ENCODE measurements around the gene SGCD.

SGCD gene

DNA sequence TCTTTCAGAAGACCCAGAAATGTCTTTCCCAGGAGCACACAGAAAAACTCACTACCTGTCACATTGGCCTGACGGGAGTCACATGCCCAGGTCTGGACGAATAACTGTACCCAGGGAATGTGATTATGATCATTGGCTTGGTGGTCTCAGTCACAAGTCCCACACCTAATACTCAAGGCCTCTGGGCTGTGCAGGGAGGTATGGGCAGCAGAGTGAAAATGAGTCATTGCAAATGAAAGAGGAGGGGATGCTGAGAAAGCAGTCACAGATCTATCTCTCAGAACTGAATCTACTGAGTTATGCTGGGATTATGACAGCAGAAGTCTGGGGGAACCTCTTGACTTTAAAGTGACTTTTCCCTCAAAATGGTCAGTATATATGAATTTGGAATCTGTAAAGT lies 36.9 kb downstream of the SGCD start:
- no peak for DNase-seq

DNA sequence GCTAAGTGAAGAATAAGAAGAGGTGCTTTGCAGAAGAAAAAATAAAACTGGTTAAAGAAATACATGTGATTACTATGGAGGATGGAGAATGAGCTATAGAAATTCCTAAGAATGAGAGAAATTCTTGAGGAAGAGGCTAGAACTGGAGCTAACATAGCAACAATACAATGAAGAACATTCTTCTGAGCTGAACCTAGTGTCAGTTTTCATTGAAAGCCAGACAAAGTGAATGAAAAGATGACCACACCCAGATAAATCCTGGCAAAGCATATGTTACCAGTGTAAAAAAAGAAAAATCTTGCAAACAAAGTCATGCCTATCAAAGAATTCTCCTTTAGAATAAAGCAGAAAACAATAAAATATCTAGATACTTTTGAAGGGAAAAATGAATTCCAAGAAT lies 39.6 kb downstream of the SGCD start:
- no peak for DNase-seq

DNA sequence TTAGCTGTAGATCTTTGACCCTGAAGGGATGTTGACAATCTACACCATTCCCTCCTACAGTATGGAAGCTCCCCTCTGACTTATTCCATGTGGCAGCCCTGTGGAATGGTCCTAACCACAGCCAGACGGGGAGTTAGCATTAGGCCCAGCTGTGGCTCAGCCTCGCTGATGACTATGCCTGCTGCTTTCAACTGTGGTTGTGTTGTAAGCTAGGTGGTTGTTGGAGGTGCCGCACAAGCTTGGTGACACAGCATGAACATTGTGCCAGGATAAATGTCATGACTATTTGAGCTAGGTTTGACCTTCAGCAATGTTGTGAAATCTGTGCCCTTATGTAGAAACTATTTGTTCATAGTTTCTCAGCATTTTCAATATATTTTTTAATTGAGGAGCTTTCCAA lies 40.6 kb downstream of the SGCD start:
- DNase-seq: no peak

DNA sequence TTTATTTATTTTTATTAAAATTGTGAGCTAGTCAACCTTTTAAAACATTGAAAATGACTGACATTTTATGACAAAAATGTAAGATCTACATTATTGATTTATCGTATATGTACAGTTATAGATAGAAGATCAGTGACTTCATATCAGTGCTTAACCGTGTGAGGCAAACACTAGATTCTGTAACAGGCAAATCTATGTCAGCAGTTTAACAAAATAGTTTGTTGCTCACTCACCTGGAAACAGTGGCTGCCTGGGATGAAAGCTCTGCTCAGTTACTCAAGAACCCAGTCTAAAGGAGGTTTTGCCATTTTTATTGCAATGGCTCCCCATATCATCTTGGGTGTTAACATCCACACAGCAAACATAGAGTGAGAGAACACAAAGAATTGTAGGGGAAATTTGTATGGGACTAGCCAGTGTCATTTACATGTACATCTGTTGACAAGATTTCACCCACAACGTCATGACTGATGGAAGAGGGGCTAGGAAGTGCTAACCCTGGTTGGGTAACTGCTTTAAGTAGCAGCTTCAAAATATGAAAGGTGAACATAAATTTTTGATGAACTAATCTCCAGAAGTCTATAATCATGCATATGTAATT lies 49.0 kb downstream of the SGCD start:
- DNase-seq: no peak

DNA sequence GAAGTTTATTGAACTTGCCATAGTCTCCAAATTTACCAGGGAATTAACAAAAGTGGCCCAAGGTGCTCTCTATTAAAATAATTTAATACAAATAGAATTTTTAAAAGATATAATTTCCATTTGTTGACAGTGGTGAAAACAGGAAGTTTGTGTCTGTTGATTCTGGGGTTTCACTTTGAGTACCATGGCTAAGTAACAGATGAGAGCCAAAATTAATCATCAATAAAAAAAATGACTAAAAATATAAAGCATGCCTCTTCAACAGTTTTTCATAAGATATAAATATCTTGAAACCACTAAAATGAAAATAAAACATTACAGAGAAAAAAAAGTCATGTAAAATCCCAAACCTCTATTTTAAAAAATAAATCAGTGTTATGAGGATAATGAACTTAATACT lies 49.8 kb downstream of the SGCD start:
- no peak for DNase-seq

DNA sequence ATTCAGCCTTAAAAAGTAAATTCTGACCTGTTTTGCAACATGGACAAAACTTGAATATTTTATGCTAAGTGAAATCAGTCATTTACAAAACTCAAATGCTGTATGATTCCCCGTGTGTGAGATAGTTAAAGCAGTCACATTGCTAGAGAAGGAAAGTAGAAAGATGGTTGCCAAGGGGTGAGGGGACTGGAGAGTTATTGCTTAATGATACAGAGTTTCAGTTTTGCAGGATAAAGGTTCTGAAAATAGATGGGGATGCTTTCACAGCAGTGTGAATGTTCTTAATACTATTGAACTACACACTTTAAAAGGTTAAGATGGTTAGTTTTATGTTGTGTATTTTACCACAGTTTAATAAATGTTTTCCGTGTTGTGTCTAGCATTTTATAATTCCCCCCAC lies 51.2 kb downstream of the SGCD start:
- no peak for DNase-seq

DNA sequence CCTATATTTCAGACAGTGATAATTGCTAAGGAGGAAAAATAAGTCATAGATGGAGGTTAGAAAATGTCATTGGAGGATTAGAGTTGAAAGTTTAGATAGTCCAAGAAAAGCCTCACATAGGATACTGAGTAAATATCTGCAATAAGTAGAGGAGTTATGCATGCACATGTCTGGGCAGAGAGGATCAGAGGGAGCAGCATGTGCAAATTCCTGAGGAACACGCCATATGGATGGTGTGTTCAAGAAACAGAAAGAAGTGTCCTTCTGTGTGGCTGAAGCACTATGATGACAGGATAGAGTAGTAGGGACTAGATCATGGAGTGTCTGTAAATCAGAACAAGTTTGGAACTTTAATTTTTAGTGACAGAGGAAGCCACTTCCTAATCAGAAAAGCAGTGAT lies 52.2 kb downstream of the SGCD start:
- DNase-seq: no peak

DNA sequence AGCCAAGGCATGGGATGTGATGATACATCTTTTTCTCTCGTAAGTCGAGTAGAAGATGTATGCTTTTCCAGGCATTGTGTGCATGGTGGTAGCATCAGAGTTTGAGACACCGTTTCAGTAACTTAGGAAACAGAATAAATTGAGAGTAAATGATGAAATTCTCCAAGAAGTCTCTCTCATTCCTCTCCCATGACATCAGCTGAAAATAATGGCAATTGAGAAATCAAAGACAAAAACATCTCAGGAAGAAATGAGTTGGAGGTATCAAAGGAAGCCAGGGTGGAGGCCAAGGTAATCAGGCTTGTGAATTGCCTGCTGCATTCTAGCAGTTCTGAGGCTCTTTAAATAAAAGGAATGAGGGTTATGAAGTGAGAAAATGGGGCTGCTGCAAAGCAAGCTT lies 53.9 kb downstream of the SGCD start:
- DNase-seq: no peak

DNA sequence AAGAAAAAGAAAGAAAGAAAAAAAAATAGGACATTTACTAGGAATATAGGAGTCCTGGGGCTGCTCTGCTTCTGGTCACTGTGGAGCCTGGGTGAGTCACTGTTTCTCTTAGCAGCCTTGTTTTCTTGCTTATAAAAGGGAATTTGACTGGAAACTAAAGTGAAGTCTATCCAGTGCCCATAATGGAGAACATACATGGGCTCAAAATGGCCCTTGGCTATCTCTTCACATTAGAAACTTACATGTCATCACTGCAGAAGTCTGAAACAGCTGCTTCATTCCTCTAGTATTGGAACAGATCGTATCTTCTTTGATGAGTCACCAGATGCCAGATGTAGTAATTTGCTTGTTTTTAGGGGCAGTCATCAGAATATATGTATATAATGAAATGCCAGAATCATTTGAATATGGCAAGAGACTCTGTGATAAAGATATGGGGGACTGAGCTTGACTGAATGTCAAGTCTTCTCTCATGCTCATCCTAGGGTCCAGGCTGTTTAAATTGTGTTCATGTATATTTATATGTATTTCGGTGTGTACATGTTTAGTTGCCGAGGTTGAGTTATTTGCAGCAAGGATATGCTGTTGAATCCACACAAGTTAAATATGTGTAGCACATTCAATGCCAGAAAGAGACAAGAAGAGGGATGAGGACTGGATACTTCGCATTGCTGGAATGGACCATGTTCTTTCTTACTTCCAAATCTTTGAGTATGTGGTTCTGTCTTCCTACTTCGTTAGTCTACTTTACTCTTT lies 56.7 kb downstream of the SGCD start:
- no peak for DNase-seq

DNA sequence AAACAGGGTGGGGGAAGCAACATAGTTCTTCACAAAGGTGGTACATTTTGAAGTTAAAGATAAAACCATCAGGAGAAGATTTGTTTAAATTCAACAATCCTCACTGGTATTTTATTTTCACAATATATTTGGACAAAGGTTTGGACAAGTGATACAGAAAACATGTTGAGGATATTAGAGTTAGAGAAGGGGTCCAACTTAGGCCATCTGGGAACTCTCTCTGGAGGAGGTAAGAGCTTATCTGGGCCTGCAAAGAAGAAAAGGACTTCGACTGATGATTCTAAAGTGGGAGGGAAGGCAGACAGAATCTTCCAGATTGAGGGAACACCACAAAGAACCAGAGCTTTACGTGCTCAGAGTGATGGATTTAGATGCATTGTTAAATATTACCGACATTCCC lies 58.5 kb downstream of the SGCD start:
- no peak for DNase-seq

DNA sequence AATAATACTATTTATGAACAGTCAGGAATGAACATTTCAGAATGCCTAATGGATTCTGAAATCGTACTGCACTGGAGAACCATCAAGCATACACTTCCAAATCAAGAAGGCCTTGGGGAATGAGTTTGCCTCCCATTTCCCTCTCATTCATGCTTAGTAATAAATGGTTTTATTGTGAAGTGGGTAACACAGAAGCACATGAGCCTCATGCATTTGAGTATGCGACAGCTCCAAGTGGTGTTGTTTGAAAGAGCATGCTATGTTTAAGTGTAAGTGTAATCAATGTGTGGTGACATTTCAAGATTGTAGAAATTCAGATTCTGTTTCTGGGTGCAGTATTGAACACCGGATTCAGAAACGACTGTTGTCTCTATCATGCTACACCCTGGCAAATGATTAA lies 60.0 kb downstream of the SGCD start:
- no peak for DNase-seq

DNA sequence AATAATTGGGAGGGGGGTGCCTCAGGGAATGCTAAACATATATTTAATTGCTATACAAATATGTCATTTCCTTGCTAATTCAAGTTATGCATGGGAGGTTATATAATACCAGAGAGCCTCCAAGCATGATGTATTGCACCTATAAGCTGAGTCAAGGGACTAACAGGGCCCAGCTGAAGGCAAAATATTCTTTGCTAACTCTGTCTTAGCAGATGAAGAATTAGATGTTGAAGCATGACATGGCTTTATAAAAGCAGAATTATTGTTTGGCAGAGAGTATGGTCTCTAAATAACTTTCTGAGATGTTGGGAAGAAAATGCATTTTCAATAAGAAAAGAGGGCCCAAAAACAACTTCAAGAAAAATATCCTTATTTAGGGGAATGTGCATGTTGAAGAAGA lies 60.4 kb downstream of the SGCD start:
- no peak for DNase-seq

DNA sequence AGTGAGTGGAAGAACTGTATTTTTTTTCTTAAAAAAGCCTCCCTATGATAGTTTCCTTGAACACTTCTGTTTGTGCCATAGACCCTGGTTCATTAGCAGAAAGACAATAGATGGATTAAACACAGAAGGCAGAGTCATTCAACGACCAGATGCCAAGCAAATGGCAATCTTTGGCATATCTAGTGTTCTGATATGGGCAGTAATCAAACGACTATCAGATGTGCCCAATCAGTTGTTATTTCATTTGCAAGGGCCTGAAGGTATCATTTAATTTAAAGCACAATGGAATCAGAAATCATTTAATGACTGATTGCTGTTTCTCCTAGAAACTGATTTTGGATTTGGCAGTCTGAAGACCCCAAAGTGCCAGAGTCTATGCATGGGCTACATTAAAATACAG lies 61.3 kb downstream of the SGCD start:
- DNase-seq: no peak

DNA sequence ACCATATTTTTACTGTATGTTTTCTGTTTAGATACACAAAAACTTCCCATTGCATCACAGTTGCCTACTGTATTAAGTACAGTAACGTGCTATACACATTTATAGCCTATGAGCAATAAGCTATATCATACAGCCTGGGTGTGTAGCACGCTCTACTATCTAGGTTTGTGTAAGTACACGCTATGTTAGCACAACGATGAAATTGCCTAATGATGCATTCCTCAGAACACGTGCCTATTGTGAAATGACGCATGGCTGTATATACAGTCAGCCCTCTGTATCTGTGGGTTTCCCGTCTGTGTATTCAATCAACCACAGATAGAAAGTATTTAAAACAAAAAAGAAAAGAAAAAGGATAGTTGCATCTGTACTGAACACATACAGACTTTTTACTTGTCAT lies 64.2 kb downstream of the SGCD start:
- DNase-seq: no peak

DNA sequence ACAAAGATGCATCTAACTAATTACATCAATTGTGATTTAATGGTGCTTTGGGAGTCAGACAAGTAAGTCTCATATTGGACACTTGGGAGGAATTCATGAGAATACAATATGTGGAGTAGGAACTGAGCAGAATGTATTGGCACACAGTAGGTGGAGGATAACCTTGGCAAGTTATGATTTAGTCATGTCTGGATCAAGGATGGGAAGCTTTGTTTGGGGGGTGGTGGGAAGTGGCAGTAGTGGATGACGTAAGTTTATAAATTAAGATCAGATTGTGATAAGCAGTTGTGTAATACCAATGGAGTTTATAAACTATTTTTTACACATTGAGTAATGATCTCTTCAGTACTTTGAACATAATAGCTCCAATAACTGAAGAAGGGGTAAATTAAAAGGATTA lies 67.0 kb downstream of the SGCD start:
- DNase-seq: no peak

DNA sequence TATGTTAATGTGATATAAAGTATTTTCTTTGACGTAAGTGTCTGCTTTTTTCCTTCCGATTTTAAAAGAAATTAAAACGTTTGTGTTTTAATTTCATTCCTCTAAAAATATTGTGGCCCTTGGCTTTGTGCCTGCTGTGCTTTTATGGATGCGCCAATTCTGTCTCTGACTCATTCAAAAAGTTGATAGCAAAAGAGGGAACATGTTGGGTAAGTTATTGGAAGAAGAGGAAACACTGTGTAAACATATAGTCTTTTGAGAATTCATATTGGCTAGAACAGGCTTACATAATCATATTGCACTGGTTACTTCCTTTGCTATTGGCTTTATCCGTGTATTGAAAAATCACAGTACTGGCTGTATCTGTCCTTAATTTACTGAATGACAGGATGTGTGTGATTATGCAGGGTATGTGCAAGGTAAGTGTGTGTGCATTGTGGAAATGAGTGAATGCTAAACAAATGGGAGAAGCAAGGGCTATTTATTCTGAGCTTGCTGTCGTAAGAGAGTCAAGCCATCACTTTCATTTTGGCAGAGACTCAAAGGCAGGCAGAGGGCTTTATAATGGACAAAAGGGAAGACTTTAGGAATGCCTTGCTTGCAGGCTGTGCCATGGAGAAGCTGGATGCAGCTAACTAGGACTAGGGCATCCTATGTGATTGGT lies 67.8 kb downstream of the SGCD start:
- DNase-seq: no peak

DNA sequence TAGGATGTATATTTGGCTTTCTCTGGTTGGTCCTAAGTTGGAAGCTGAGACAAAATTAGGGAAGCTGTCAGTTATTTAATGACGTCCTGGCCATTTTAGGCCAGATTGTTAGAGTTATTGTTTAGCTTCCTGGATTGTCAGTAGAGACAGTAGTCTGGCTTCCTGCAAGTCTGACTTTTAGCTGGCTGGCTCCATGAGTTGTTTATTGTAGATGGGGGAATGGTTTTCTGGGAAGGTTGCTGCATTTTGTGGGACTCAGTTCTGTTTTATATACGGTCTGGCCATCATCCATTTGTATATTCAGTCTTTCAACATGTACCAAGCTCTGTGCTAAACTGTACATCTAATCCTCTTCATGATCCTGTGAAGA lies 68.3 kb downstream of the SGCD start:
- no peak for DNase-seq

DNA sequence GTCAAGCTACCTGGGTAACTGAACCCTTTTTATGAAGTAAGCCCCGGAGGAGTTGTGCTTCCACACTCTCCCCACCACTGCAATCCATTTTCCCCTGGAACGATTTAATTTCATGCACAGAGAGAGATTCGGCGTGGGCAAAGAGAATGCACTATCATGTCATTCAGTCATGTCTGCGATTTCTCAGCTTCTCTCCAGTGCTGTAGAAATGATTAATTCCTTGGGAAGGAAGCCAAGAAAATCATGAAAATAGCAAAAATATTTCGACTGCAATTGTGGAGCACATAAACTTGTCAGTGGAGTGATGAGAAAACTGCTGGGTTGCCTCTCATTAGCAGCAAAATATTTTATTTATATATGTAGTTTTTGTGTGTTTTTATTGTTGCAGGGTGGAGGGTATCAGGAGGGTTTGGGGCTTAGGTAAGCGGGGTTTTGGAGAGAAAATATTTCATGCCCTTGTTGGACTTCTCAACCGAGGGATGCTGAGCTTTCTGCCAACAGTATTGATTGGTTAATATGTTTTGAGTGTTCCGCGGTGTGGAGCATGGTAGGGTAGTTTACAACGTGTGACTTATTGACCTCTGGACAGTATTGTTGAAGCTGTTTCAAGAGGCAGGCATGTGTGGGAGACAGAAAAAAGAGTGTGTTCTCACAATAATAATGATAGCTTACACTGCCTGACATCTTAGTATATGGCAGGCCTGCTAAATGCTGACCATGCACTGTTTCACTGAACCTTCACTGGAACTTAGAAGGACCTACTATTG lies 69.3 kb downstream of the SGCD start:
- DNase-seq: no peak

DNA sequence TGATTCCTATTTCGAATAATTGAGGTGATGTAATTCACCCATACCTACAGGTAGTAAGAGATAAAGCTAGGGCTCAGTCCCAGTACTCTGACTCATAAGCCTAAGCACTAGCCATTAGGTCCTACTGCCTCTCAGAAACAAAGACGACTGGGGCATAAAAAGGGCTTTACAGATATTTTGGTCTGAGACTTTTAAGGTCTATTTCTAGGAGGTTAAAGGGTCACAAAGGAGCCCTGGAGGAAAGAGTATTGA lies 69.8 kb downstream of the SGCD start:
- DNase-seq: no peak

DNA sequence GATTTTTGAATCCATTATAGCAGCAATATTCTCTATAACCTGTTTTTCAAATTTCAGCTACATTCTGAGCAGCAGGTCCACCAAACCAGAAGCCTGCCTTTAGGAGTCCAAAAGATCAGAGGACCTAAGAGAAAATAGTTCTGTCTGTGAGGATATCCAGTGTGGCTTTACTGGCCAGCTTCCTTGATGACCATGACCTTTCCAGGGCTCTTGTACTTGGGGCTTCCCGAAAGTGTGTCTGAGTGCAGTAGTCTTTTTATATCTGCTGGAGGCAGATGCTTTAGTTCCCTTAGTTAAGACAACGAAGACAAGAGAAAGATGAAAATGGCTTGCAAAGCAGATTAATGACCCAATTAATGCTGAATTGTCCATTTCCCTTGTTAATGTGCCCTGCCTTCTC lies 72.4 kb downstream of the SGCD start:
- no peak for DNase-seq

DNA sequence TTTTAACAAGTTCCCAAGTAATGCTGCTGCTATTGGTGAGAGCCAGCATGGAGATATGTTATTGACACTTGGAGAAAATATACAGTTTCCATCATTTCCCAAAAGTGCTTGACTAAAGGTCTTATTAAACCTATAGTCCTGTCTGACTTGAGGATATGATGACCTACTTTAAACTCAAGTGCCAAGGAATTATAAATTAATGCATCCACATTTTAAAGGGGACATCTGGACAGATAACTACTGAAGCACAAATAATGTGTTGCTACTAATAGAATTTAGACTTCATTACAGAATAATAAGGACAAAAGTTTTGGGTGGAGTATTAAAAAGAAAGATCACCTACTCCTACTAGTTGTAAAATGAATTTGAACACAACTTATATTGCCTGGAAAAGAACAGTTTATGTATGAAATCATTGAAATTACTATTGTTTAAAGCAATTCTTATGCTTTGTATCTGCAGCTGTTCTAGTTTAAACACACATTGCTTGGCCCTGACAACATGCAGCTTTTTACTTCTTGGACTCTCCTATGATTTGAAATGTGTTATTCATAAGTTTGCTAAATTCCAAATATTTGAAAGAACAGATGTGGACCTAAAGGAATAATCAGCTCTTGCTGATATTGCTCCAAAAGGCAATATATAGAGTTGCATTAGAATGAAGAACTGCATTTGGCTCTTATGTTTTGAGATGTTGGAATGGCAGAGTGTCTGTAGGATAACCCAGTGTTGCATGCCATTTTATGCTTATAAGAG lies 73.4 kb downstream of the SGCD start:
- DNase-seq: no peak

DNA sequence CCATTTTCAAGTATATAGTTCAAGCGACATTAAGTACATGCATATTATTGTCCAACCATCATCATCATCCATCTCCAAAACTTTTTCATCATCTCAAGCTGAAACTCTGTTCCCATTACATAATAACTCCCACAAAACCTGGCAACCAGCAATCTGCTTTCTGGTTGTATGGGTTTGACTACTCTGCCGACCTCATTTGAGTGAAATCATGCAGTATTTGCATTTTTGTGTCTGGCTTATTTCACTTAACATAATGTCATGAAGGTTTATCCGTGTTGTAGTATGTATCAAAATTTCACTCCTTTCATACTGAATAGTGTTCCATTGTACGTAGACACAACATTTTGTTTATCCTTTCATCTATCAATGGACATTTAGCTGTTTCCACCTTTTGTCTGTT lies 74.8 kb downstream of the SGCD start:
- DNase-seq: no peak

DNA sequence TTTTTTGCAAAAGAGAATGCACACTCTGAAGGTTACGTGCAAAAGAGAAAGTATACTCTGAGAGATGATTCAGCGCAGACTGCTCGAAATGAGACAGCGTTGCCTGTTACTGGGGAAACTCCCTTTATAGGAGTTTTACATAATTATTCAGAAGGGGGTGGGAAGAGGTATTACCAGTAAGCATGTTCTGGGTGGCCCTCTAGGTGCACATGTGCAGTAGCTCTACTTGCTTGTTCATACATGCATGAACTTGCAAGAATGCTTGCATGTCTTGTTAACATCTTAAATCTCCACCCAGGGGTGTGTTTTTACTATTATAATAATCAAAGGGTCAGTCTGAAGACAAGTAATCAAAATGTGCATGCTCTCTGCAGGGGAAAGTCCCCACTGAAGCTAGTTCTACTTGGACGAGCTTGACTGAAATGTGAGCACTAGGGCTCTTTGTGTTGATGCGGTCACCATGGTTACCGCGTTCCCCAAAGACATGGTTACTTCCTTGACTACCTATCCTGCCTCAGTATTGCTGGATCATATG lies 75.5 kb downstream of the SGCD start:
- DNase-seq: peak; percentile 7

All from activated effector memory CD4-positive, alpha-beta T cell treated with Interleukin-2 at 50 U/mL for 16 hours (primary cell).